ENCODE measurements around the gene COL4A2. TPM values are rescaled to one million over a fixed set of nuclear protein-coding genes. Genes with fewer than 3 reads are reported as not detected.
"Not testable (repeated sequence)": the region's sequence is repeated elsewhere in the genome, so short reads cannot be mapped to it uniquely, and the experiment has no call there.

COL4A2 gene
- total RNA-seq, 1 donor from 2014 or later = 1,465 TPM

- DNase-seq (ENCODE audit: low read depth) = no peak
Measured at GRCh38 chr13:110438211-110438610, 131.1 kb downstream of the COL4A2 start.

GRCh38 chr13:110438776-110439175 is 131.7 kb downstream of the COL4A2 start:
- no peak for DNase-seq (ENCODE audit: low read depth)

- DNase-seq (ENCODE audit: low read depth) = no peak
Measured at GRCh38 chr13:110440946-110441731, 134.1 kb downstream of the COL4A2 start.

- DNase-seq (ENCODE audit: low read depth) = peak; percentile 70
Measured at GRCh38 chr13:110442930-110443621, 136.0 kb downstream of the COL4A2 start.

GRCh38 chr13:110443622-110444225 is 136.6 kb downstream of the COL4A2 start:
- no peak for DNase-seq (ENCODE audit: low read depth)

- no peak for DNase-seq (ENCODE audit: low read depth)
Measured at GRCh38 chr13:110444226-110444653, 137.2 kb downstream of the COL4A2 start.

- DNase-seq (ENCODE audit: low read depth) = no peak
Measured at GRCh38 chr13:110445183-110445582, 138.1 kb downstream of the COL4A2 start.

- no peak for DNase-seq (ENCODE audit: low read depth)
Measured at GRCh38 chr13:110445722-110446574, 138.9 kb downstream of the COL4A2 start.

- DNase-seq (ENCODE audit: low read depth) = no peak
Measured at GRCh38 chr13:110446575-110446890, 139.4 kb downstream of the COL4A2 start.

GRCh38 chr13:110447058-110447511 is 140.0 kb downstream of the COL4A2 start:
- DNase-seq (ENCODE audit: low read depth) = no peak

- no peak for DNase-seq (ENCODE audit: low read depth)
Measured at GRCh38 chr13:110447801-110448200, 140.7 kb downstream of the COL4A2 start.

GRCh38 chr13:110448230-110448629 is 141.1 kb downstream of the COL4A2 start:
- peak; percentile 94 for DNase-seq (ENCODE audit: low read depth)

GRCh38 chr13:110448677-110449076 is 141.6 kb downstream of the COL4A2 start:
- no peak for DNase-seq (ENCODE audit: low read depth)

- no peak for DNase-seq (ENCODE audit: low read depth)
Measured at GRCh38 chr13:110449219-110450015, 142.3 kb downstream of the COL4A2 start.

- DNase-seq (ENCODE audit: low read depth) = no peak
Measured at GRCh38 chr13:110450016-110450900, 143.2 kb downstream of the COL4A2 start.

- DNase-seq (ENCODE audit: low read depth) = peak; percentile 61
Measured at GRCh38 chr13:110450941-110451730, 144.1 kb downstream of the COL4A2 start.

- DNase-seq (ENCODE audit: low read depth) = not testable (repeated sequence)
Measured at GRCh38 chr13:110453091-110453490, 146.0 kb downstream of the COL4A2 start.

- no peak for DNase-seq (ENCODE audit: low read depth)
Measured at GRCh38 chr13:110453797-110454196, 146.7 kb downstream of the COL4A2 start.

- DNase-seq (ENCODE audit: low read depth) = no peak
Measured at GRCh38 chr13:110454227-110454859, 147.3 kb downstream of the COL4A2 start.

Data from renal cortical epithelial cell (primary cell).